HG03135 (cell line): ENCODE results near the gene KCNQ4.

Source experiments
- ATAC-seq: cut with Tn5 transposase; IDR thresholded peaks from one replicate; pipeline ENCODE4 v1.9.1; 2021; ENCODE audit warnings: mild to moderate bottlenecking, moderate library complexity; ENCODE audit not compliant: unreplicated experiment

Gene KCNQ4

GRCh38 chr1:40838980-40839942, 55.7 kb downstream of the KCNQ4 start:
- ATAC-seq = no peak

- ATAC-seq = no peak
Observed at GRCh38 chr1:40839943-40840335, 56.4 kb downstream of the KCNQ4 start.

- ATAC-seq = no peak
Observed at GRCh38 chr1:40840526-40841323, 57.1 kb downstream of the KCNQ4 start.

GRCh38 chr1:40841602-40842001, 58.0 kb downstream of the KCNQ4 start:
- no peak for ATAC-seq

- ATAC-seq = no peak
Observed at GRCh38 chr1:40842207-40842606, 58.6 kb downstream of the KCNQ4 start.

- ATAC-seq = no peak
Observed at GRCh38 chr1:40842691-40843090, 59.1 kb downstream of the KCNQ4 start.

GRCh38 chr1:40844079-40844478, 60.5 kb downstream of the KCNQ4 start:
- ATAC-seq = no peak

GRCh38 chr1:40844887-40845878, 61.6 kb downstream of the KCNQ4 start:
- ATAC-seq = no peak

GRCh38 chr1:40845895-40846294, 62.3 kb downstream of the KCNQ4 start:
- no peak for ATAC-seq

- no peak for ATAC-seq
Observed at GRCh38 chr1:40847023-40847745, 63.6 kb downstream of the KCNQ4 start.

- ATAC-seq = no peak
Observed at GRCh38 chr1:40848530-40849189, 65.1 kb downstream of the KCNQ4 start.

DNA sequence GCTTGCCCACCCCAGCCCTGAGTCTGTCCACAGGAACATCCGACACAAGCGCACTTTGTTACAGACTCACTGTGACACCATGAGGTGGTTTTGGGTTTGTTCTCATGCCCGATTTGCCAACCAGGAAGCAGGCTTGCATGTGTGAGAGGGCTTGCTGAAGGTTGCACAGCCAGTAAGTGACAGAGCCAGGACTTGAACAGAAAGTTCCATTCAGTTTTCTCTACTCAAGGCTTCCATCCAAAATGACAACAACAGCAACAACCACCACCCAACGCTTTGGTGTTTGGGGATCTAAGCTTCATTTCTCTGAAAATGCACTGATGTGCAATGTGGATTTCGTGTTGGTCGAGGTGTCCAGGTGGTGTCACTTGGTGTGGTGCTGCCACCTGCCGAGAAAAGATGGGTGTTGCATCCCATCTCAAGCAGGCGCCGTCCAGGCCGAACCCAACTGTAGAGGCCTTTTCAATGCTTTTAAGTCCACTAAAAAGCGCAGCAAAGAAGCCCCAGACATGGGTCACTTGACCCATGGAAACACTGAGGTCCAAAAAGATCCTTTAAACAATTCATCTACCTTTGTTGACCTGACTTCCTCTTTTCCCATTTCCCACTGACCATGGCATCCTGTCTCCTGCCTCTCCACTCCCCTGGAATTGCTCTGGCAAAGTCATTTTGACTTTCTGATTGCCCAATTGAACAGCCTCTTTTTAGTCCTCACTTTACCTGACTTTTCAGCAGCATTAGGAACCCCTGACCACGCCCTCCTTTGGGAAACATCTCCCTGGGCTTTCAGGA, 66.4 kb downstream of the KCNQ4 start:
- peak; percentile 66 for ATAC-seq

- ATAC-seq = no peak
Observed at GRCh38 chr1:40851643-40852042, 68.1 kb downstream of the KCNQ4 start.

GRCh38 chr1:40853113-40853884, 69.7 kb downstream of the KCNQ4 start:
- ATAC-seq = no peak

GRCh38 chr1:40853885-40854170, 70.2 kb downstream of the KCNQ4 start:
- ATAC-seq = no peak

- no peak for ATAC-seq
Observed at GRCh38 chr1:40855513-40855912, 71.9 kb downstream of the KCNQ4 start.

- ATAC-seq = no peak
Observed at GRCh38 chr1:40856116-40856515, 72.5 kb downstream of the KCNQ4 start.

DNA sequence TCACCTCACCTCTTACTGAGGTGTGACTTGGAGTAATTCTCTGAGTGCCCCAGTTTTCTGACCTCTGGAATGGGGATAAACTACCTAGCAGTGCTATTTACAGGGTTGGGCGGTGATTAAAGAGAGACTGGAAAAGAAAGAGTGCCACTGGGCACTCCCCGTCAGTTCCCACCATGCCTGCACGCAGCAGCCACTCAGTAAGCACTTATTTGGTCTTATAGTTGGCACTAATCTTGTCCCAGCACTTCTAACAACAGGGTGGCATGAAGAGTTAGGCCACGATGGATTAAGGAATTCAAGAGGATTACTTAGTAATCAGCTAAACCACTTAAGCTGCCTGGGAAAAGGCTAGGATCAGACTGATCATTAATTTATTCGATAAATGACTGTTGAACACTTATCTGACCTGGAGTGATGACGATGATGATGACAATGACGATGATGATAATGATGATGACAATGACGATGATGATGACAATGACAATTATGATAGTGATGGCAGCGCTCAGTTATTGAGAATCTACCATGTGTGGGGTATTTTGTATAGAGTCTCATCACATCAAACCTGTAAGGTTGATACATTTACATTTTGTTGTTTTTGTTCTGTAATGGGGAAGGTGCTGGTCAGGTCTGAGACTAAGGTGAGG, 73.2 kb downstream of the KCNQ4 start:
- no peak for ATAC-seq
